Peyer's patch (tissue), 4 donors: ENCODE results near the gene TOMM20. TPM values are rescaled to one million over a fixed set of nuclear protein-coding genes. Genes with fewer than 3 reads are reported as not detected.
A peak's percentile ranks its signal among the peaks of the same experiment; 100 is the strongest.
"Not testable (repeated sequence)": the region's sequence is repeated elsewhere in the genome, so short reads cannot be mapped to it uniquely, and the experiment has no call there.

Experiments used
- DNase-seq, 3 donors: peaks; one replicate each; pipeline ENCODE4 v3.0.0-alpha.2; 2017 to 2019
- H3K27ac ChIP-seq, 4 donors: fragments of 200-600 bp; sonication (generic); one replicate each; pipeline ENCODE4 v1.5.1; 2016 to 2019
- H3K27me3 ChIP-seq, 2 donors: fragments of 200-600 bp; sonication (generic); one replicate each; pipeline ENCODE4 v1.5.1; 2019
- H3K36me3 ChIP-seq, 3 donors: fragments of 200-600 bp; sonication (generic); one replicate each; pipeline ENCODE4 v1.5.1; 2016 to 2019
- H3K4me1 ChIP-seq, 4 donors: fragments of 200-600 bp; sonication (generic); one replicate each; pipeline ENCODE4 v1.5.1; 2016 to 2019
- H3K4me3 ChIP-seq, 4 donors: fragments of 200-600 bp; sonication (generic); 1 replicate in 3 of 4; 2 replicates in 1 of 4; pipeline ENCODE4 v1.5.1; 2016 to 2019; ENCODE audit warnings: mild to moderate bottlenecking in 1 of 4
- H3K9me3 ChIP-seq, 4 donors: fragments of 200-600 bp; sonication (generic); one replicate each; pipeline ENCODE4 v1.5.1; 2016 to 2019; ENCODE audit warnings: mild to moderate bottlenecking in 1 of 4
- CTCF ChIP-seq, 6 experiments: fragments of 450-650 bp in 4 of 6; fragments of 200-600 bp in 2 of 6; sonication (generic) in 1 of 6; IDR thresholded peaks; one replicate each; pipeline ENCODE4 v1.5.1; 2017 to 2019; ENCODE audit warnings: antibody characterized with exemption in 6 of 6, mild to moderate bottlenecking in 3 of 6, moderate library complexity in 1 of 6
- POLR2A ChIP-seq, 2 donors: fragments of 450-650 bp; IDR thresholded peaks; one replicate each; pipeline ENCODE4 v1.5.1; 2017; ENCODE audit warnings: antibody characterized with exemption in 2 of 2, mild to moderate bottlenecking in 2 of 2, moderate library complexity in 2 of 2
- total RNA-seq, 4 donors: library from RNA; depleted of rRNA; stranded (reverse); fragments of >200 nt; gene quantifications; one replicate each; pipeline ENCODE4 v1.1.0, GENCODE V29; 2016

TOMM20 gene
- total RNA-seq, 4 donors from 2014 or later, result 38.0 to 44.3 (median 42.8) TPM

DNA sequence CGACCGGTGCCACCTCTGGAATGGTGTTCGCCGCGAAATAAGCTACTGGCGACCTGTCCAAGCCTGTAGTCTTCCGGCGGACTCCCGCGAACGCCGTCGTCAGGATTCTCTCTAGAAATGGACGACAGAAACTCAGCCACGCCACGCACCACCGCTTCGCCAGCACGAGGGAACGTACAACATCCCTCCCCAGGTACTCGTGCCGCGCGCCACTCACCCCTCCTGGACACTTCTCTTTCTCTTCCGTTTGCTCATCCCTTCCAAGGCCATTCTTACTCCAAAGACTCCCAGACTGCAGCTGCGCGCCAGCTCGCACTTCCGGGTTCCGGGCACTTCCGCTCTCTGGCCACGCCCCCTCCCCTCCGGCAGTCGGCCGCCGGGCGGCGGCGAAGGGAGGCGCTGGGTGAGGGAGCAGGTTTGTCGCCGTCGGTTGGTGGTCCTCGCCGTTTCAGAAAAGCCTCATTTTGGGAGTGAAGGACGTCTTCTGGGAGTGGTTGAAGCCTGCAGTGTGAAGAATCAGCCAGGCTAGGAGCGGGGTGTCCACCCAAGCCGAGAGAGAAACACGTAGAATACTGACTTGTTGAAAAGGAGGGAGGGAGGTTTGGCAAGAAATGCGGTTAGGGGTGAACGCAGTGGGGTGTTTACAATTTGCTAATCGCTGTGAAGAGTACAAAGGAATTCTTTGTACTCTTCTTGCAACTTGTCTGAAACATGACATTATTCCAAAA is 32.5 kb upstream of the TOMM20 start, which contains the start of gene RBM34:
TSS of gene RBM34 (minus strand) at position 294 of the 728 bp plus-strand sequence. CDS start at position 270, 24 bp downstream.
- Histone ChIP-seq H3K27me3 (no peaks in the 10 kb centered on the region), H3K4me1 (peaks cover 0 to 37% (median 7%) of the 10 kb centered on the region in 4 donors), H3K9me3 (no peaks in the 10 kb centered on the region), H3K36me3 (peaks cover 0 to 32% (median 0%) of the 10 kb centered on the region in 3 donors), H3K4me3 (peak within 1 kb of the TSS; percentile 68 to 85 (median 72)), H3K27ac (peak within 1 kb of the TSS; percentile 89 to 93 (median 90))
- peak in 4 of 6 experiments; percentile 20 to 59 (median 50) for TF ChIP-seq CTCF (IDR thresholded peaks at IDR 0.05)
- TF ChIP-seq POLR2A (IDR thresholded peaks at IDR 0.05), result peak; percentile 98 to 99
- peak; percentile 91 to 97 (median 96) for DNase-seq

- H3K4me1 ChIP-seq, result peaks cover 0 to 40% (median 7%) of the 10 kb centered on the region in 4 donors
These were observed 31.8 kb upstream of the TOMM20 start for GRCh38 chr1:235160383-235160956.

DNA sequence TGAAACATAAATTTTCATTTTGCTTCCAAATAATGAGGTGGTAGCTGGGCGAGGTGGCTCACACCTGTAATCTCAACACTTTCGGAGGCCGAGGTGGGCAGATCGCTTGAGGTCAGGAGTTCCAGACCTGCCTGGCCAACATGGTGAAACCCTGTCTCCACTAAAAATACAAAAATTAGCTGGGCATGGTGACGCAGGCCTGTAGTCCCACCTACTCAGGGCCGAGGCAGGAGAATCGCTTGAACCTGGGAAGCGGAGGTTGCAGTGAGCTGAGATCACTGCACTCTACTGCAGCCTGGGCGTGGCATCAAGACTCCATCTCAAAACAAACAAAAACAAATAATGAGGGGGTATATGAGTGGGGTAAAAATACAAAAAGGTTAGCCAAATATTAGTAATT is 31.3 kb upstream of the TOMM20 start:
- not testable (repeated sequence) for H3K27me3 ChIP-seq, H3K9me3 ChIP-seq, DNase-seq
- peaks cover 0 to 40% (median 7%) of the 10 kb centered on the region in 4 donors for H3K4me1 ChIP-seq
- H3K36me3 ChIP-seq, result peaks cover 0 to 36% (median 0%) of the 10 kb centered on the region in 3 donors
- H3K27ac ChIP-seq, result peak overlapping the region in 2 of 4 donors; percentile 89
- peak overlapping the region in 3 of 4 donors; percentile 68 to 85 (median 69) for H3K4me3 ChIP-seq

More at GRCh38 chr1:235160383-235160956, 31.8 kb upstream of the TOMM20 start:
- no peak for DNase-seq
- no peaks in the 10 kb centered on the region for H3K9me3 ChIP-seq
- TF ChIP-seq POLR2A (IDR thresholded peaks at IDR 0.05), result no peak
- TF ChIP-seq CTCF (IDR thresholded peaks at IDR 0.05), result peak in 2 of 6 experiments; percentile 8 to 10
- H3K4me3 ChIP-seq, result peak overlapping the region; percentile 68 to 85 (median 72)
- no peaks in the 10 kb centered on the region for H3K27me3 ChIP-seq
- H3K36me3 ChIP-seq, result peaks cover 0 to 36% (median 0%) of the 10 kb centered on the region in 3 donors
- H3K27ac ChIP-seq, result peak overlapping the region; percentile 89 to 93 (median 90)

- H3K27ac ChIP-seq, result not testable (repeated sequence)
These were observed 30.6 kb upstream of the TOMM20 start for GRCh38 chr1:235159284-235159683.

GRCh38 chr1:235158680-235159079 is 30.0 kb upstream of the TOMM20 start:
- Histone ChIP-seq H3K27ac (no peak overlapping the region), H3K36me3 (peaks cover 0 to 46% (median 0%) of the 10 kb centered on the region in 3 donors), H3K4me1 (peaks cover 0 to 40% (median 7%) of the 10 kb centered on the region in 4 donors), H3K9me3 (no peaks in the 10 kb centered on the region), H3K27me3 (no peaks in the 10 kb centered on the region), H3K4me3 (no peak overlapping the region)
- no peak for DNase-seq
- TF ChIP-seq CTCF (IDR thresholded peaks at IDR 0.05) (no peak), POLR2A (IDR thresholded peaks at IDR 0.05) (no peak)

More at GRCh38 chr1:235159284-235159683, 30.6 kb upstream of the TOMM20 start:
- Histone ChIP-seq H3K4me1 (peaks cover 0 to 40% (median 7%) of the 10 kb centered on the region in 4 donors), H3K36me3 (peaks cover 0 to 40% (median 0%) of the 10 kb centered on the region in 3 donors)
- not testable (repeated sequence) for H3K27me3 ChIP-seq, DNase-seq, H3K4me3 ChIP-seq, H3K9me3 ChIP-seq

- Histone ChIP-seq H3K27me3 (no peaks in the 10 kb centered on the region), H3K4me1 (peaks cover 0 to 40% (median 7%) of the 10 kb centered on the region in 4 donors), H3K27ac (peak overlapping the region in 1 of 4 donors; percentile 23), H3K36me3 (peaks cover 0 to 60% (median 0%) of the 10 kb centered on the region in 3 donors), H3K4me3 (no peak overlapping the region), H3K9me3 (no peaks in the 10 kb centered on the region)
- DNase-seq, result no peak
- TF ChIP-seq CTCF (IDR thresholded peaks at IDR 0.05), result no peak
- no peak for TF ChIP-seq POLR2A (IDR thresholded peaks at IDR 0.05)
These were observed 28.5 kb upstream of the TOMM20 start for GRCh38 chr1:235157150-235157549.
